OCI-LY1 (cell line): Measurements from ENCODE around the gene ATAD3C.
A peak's percentile ranks its signal among the peaks of the same experiment; 100 is the strongest.

Source experiments
- H2AFZ ChIP-seq: fragments of 200-600 bp; sonication (generic), shearing (Covaris generic); 2 replicates; pipeline ENCODE4 v1.6.0; 2014; ENCODE audit warnings: antibody characterized with exemption, mild to moderate bottlenecking, low read length
- H3F3A ChIP-seq: fragments of 200-600 bp; sonication (generic), shearing (Covaris generic); 2 replicates; pipeline ENCODE4 v1.6.0; 2014; ENCODE audit warnings: mild to moderate bottlenecking, antibody characterized with exemption, low read length, moderate library complexity; ENCODE audit not compliant: insufficient read depth
- H3K27ac ChIP-seq: fragments of 200-600 bp; sonication (generic); 2 replicates; pipeline ENCODE4 v1.5.1; 2014; ENCODE audit warnings: low read length, mixed run types, mild to moderate bottlenecking, low read depth; ENCODE audit not compliant: poor library complexity, severe bottlenecking
- H3K27me3 ChIP-seq: fragments of 200-600 bp; sonication (generic); 2 replicates; pipeline ENCODE4 v1.6.0; 2014; ENCODE audit warnings: antibody characterized with exemption, mild to moderate bottlenecking, low read length, moderate library complexity; ENCODE audit not compliant: insufficient read depth
- H3K36me3 ChIP-seq: fragments of 200-600 bp; sonication (generic); 2 replicates; pipeline ENCODE4 v1.6.1; 2014; ENCODE audit warnings: mild to moderate bottlenecking, antibody characterized with exemption, low read length, moderate library complexity, mixed read lengths; ENCODE audit not compliant: insufficient read depth
- H3K4me1 ChIP-seq: fragments of 200-600 bp; sonication (generic); 2 replicates; pipeline ENCODE4 v1.5.1; 2014; ENCODE audit warnings: mild to moderate bottlenecking, low read length, moderate library complexity; ENCODE audit not compliant: insufficient read depth, severe bottlenecking
- H3K4me2 ChIP-seq: fragments of 200-600 bp; sonication (generic), shearing (Covaris generic); 2 replicates; pipeline ENCODE4 v1.6.1; 2014; ENCODE audit warnings: low read length
- H3K4me3 ChIP-seq: fragments of 200-600 bp; sonication (generic); 2 replicates; pipeline ENCODE4 v1.5.1; 2014; ENCODE audit warnings: low read length, low read depth, mild to moderate bottlenecking, mixed read lengths; ENCODE audit not compliant: poor library complexity, severe bottlenecking
- H3K79me2 ChIP-seq: fragments of 200-600 bp; shearing (Covaris generic); 2 replicates; pipeline ENCODE4 v1.6.1; 2016; ENCODE audit warnings: mixed run types, low read length, mixed read lengths; ENCODE audit not compliant: insufficient read depth
- H3K9ac ChIP-seq: fragments of 200-600 bp; sonication (generic), shearing (Covaris generic); 2 replicates; pipeline ENCODE4 v1.6.1; 2014; ENCODE audit warnings: mild to moderate bottlenecking, low read length, mixed read lengths
- H3K9me2 ChIP-seq: fragments of 200-600 bp; sonication (generic), shearing (Covaris generic); 2 replicates; pipeline ENCODE4 v1.6.1; 2014; ENCODE audit warnings: low read depth, mild to moderate bottlenecking, low read length, mixed read lengths
- H3K9me3 ChIP-seq: fragments of 200-600 bp; shearing (Covaris generic); 2 replicates; pipeline ENCODE4 v1.6.1; 2014; ENCODE audit warnings: low read length, mixed read lengths
- H4K20me1 ChIP-seq: fragments of 200-600 bp; sonication (generic), shearing (Covaris generic); 2 replicates; pipeline ENCODE4 v1.6.0; 2016; ENCODE audit warnings: mild to moderate bottlenecking, low read length; ENCODE audit not compliant: insufficient read depth
- CTCF ChIP-seq: fragments of 200-600 bp; sonication (generic), shearing (Covaris generic); IDR thresholded peaks from 2 replicates; pipeline ENCODE4 v1.5.1; 2017; ENCODE audit warnings: mild to moderate bottlenecking, antibody characterized with exemption, low read length, moderate library complexity, mixed read lengths
- EZH2 ChIP-seq: fragments of 200-600 bp; sonication (generic), shearing (Covaris generic); IDR thresholded peaks from 2 replicates; pipeline ENCODE4 v1.8.0; 2017; ENCODE audit warnings: borderline replicate concordance, mixed run types, mild to moderate bottlenecking, antibody characterized with exemption, low read length, moderate library complexity, mixed read lengths

Gene ATAD3C

GRCh38 chr1:1403653-1404052 lies 45.8 kb upstream of the ATAD3C start:
- Histone ChIP-seq H3K36me3 (peaks cover 70% of the 10 kb centered on the region), H3K9ac (no peak overlapping the region), H3K27me3 (no peaks in the 10 kb centered on the region), H3F3A (no peaks in the 10 kb centered on the region), H2AFZ (no peak overlapping the region), H3K4me2 (no peak overlapping the region), H3K27ac (no peak overlapping the region), H3K9me3 (no peaks in the 10 kb centered on the region), H3K79me2 (peaks cover 36% of the 10 kb centered on the region), H3K4me3 (no peak overlapping the region), H3K9me2 (no peaks in the 10 kb centered on the region), H4K20me1 (no peaks in the 10 kb centered on the region), H3K4me1 (peaks cover 40% of the 10 kb centered on the region)
- TF ChIP-seq EZH2, result no peak
- no peak for TF ChIP-seq CTCF

GRCh38 chr1:1406101-1406820 lies 43.2 kb upstream of the ATAD3C start:
- no peaks in the 10 kb centered on the region for H3K27me3 ChIP-seq
- peak overlapping the region; percentile 78 for H3K4me3 ChIP-seq
- H4K20me1 ChIP-seq, result no peaks in the 10 kb centered on the region
- no peaks in the 10 kb centered on the region for H3F3A ChIP-seq
- H3K4me2 ChIP-seq, result peak overlapping the region; percentile 96
- H3K27ac ChIP-seq, result peak overlapping the region; percentile 13
- H3K9me2 ChIP-seq, result no peaks in the 10 kb centered on the region
- H3K79me2 ChIP-seq, result peaks cover 27% of the 10 kb centered on the region
- H3K4me1 ChIP-seq, result peaks cover 27% of the 10 kb centered on the region
- no peaks in the 10 kb centered on the region for H3K9me3 ChIP-seq
- TF ChIP-seq EZH2 (no peak), CTCF (no peak)
- H2AFZ ChIP-seq, result no peak overlapping the region
- peak overlapping the region; percentile 86 for H3K9ac ChIP-seq
- H3K36me3 ChIP-seq, result peaks cover 65% of the 10 kb centered on the region

GRCh38 chr1:1406821-1407635 lies 42.5 kb upstream of the ATAD3C start, which contains the start of gene MRPL20:
TSS of gene MRPL20 (minus strand) at chr1:1407293. CDS start at chr1:1407217, 76 bp downstream.
- TF ChIP-seq CTCF (no peak), EZH2 (no peak)
- Histone ChIP-seq H2AFZ (no peak within 1 kb of the TSS), H3K27me3 (no peaks in the 10 kb centered on the region)

More at GRCh38 chr1:1406821-1407635, 42.5 kb upstream of the ATAD3C start, which contains the start of gene MRPL20:
- peak within 1 kb of the TSS; percentile 96 for H3K4me2 ChIP-seq
- 0 out of 2 replicates have a peak, but pooled peaks cover under 1% of the 10 kb centered on the region for H3K9me3 ChIP-seq
- peaks cover 21% of the 10 kb centered on the region for H3K4me1 ChIP-seq
- peak within 1 kb of the TSS; percentile 78 for H3K4me3 ChIP-seq
- H4K20me1 ChIP-seq, result no peaks in the 10 kb centered on the region
- no peaks in the 10 kb centered on the region for H3F3A ChIP-seq
- H3K9me2 ChIP-seq, result no peaks in the 10 kb centered on the region
- H3K9ac ChIP-seq, result peak within 1 kb of the TSS; percentile 86
- H3K36me3 ChIP-seq, result peaks cover 58% of the 10 kb centered on the region
- peak within 1 kb of the TSS; percentile 13 for H3K27ac ChIP-seq
- H3K79me2 ChIP-seq, result peaks cover 27% of the 10 kb centered on the region
